LHCN-M2 (cell line): ENCODE data around the gene ANKRD13B. TPM values are rescaled to one million over a fixed set of nuclear protein-coding genes. Genes with fewer than 3 reads are reported as not detected.

Experiments used
- DNase-seq: peaks from one replicate; pipeline ENCODE4 v3.0.0-alpha.2; 2012; ENCODE audit warnings: low read depth
- total RNA-seq: library from RNA; depleted of rRNA; stranded (reverse); fragments of >200 nt; gene quantifications from 2 replicates; pipeline ENCODE4 v1.2.3, GENCODE V29; 2014

The ANKRD13B gene
- total RNA-seq, 1 experiment from 2014 or later, result 16.2 TPM

DNA sequence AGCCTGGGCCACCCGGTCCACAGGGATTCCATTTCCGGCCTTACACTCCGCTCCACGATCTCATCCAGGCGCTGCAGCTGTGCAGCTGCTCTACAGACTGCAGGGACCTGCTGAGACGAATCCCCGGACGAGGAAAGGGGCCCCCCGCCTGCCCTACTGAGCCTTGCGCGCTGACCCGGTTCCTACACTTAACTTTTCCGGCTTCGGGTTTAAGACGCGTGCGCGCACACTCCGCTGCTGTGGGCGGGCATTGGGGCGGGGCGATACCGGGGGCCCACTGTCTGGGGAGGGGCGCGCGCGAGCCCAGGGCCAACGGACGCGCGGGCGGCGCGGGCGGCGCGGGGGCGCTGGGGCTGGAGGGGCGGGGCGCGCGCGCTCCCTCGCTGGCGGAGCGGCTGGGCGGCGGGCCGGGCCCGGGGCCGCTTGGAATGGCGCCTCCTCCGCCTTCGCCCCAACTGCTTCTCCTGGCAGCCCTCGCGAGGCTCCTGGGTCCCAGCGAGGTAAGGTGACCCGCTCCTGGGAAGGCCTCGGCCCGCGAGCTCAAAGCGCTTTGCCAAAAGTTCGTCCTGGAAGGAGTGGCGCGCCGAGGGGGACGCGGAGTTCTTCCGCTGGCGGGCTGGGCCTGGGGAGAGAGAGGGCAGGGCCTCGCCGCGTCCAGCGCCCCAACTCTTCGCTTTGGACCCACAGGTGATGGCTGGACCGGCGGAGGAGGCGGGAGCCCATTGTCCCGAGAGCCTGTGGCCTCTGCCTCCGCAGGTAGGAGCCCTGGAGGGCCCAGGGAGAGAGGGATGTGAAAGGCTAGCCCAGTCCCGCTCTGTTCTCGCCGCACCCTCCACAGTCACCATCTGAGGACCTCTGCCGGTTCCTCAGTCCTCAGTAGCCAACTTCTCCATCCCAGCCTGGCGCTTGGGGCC is 24.3 kb upstream of the ANKRD13B start, which contains the start of gene TP53I13:
TSS of gene TP53I13 (plus strand) at position 371 of the 914 bp plus-strand sequence. CDS start at position 429, 58 bp downstream.
- DNase-seq, result peak; percentile 83

DNA sequence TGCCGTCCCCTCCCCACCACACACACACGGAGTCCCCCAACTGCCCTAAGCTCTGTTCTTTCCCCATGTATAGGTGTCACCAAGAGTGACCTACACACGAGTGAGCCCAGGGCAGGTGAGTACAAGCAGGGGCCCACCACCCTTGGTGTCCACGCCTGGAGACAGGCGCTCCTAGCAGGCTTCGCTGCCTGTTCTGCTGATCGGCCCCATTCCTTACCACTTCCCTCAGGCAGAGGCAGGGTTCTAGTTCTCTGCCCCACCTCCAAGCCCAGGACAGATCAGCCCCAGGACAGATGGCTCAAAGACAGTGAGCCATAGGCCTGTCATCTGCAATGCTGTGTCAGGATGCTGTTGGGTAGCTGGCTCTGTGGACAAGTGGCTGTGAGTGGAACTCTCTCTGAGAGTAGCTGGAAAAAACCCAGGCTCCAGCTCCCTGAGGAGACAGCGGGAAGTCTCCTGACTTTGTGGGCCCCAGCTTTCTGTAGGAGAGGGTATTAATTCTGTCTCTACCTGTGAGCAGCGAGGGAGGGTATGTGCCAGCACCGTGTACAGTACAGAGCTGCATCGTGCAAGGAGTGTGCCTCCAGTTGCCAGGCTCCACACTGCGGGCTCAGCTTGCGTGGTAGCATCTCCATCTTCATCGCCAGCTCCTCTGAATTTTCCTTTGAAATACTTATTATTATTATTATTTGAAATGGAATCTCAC is 23.5 kb upstream of the ANKRD13B start:
- DNase-seq, result peak; percentile 49

DNA sequence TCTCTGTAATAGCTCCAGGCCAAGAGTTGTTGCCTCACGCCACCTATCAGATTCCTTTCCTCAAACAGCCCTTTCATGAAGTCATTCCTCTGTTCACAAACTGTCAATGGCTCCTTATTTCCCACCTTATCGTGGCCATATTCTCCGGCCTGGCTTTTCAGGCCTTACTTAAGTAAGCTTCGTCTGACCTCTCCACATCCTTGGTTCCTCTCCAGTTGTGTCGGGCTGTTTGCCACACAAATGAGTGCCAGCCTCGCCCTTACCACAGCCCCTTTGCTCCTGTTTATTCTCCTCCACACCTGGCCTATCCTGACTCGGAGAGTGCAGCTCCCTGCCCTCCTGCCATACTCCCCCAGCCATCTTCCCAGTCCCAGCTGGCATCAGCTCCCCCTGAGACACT is 22.4 kb upstream of the ANKRD13B start:
- no peak for DNase-seq

DNA sequence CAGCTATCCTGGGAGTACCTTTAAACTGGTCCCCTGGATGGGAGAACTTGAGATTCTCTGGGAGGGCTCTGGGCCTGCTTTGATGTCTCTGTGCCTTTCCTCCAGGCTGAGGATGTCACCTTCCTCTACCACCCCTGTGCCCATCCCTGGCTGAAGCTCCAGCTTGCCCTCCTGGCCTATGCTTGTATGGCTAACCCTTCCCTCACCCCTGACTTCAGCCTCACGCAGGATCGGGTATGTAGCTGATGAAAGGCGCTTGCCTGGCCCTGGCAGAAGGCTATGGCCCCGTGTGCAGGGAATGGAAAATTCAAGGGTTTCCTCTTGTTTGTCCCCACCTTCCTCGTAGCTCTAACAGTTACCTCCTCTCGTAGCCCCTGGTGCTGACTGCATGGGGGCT is 21.4 kb upstream of the ANKRD13B start:
- no peak for DNase-seq

DNA sequence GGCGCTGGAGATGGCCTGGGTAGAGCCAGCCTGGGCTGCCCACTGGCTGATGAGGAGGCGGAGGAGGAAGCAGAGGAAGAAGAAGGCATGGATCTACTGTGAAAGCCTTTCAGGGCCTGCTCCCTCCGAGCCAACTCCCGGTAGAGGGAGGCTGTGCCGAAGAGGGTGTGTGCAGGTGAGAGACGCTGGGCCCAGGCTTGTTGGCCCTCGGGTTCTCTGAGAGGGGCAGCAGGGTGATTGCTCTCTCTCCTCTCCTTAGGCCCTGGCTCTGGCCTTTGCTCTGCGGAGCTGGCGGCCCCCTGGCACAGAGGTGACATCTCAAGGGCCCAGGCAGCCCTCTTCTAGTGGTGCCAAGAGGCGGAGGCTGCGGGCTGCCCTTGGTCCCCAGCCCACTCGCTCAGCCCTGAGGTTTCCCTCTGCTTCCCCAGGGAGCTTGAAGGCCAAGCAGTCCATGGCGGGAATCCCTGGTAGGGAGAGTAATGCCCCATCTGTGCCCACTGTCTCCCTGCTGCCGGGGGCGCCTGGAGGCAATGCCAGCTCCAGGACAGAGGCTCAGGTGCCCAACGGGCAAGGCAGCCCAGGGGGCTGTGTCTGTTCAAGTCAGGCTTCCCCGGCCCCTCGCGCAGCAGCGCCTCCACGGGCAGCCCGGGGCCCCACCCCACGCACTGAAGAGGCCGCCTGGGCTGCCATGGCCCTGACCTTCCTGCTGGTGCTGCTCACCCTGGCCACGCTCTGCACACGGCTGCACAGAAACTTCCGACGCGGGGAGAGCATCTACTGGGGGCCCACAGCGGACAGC is 20.9 kb upstream of the ANKRD13B start:
- DNase-seq, result no peak

DNA sequence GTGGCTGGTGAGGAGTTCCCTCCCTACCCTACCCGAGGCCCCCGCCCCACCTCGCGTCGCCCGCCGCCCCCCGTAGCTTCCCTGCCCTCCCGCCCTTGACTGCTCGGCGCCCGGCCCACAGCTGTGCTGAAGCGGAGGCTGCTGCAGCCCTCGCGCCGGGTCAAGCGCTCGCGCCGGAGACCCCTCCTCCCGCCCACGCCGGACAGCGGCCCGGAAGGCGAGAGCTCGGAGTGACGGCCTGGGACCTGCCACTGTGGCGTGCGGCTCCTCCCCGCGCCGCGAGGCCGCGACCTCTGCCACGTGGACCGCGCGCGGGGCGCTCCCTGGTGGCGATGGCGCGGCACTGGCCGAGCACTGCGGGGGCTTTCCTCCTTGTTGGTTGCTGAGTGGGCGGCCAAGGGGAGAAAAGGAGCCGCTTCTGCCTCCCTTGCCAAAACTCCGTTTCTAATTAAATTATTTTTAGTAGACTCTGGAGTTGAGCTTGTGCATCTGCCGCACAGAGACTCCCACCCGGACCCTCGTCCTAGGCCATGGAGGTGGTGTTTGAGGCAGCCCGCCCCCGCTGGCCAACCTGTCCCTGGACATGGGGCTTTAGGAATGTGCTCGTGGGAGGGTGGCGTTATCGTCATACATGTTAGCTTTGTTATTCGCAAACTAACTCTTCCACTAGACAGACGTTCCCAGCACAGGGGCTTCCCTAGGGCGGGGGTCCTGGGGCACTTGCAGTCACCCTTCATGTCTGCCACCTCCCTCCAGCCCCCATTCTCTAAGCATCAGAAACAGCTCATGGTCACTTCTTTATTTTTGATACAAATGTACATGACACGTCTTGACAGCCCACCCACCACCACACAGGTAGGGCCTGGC is 20.0 kb upstream of the ANKRD13B start:
- no peak for DNase-seq

DNA sequence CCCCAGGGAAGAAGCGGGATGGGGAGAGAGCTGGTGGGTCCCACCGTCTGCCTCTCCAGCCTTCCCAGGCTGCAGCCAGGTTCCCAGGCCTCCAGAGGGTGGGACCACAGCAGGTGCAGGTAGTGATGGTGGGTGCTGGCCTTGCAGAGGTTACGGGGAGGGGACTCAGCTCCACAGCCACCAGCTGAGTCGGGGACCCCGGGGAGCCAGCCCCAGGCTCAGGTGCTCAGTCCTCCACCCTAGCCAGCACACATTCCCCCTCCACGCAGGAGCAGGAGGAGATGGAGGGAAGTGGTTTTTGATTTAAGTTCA is 19.4 kb upstream of the ANKRD13B start:
- no peak for DNase-seq

DNA sequence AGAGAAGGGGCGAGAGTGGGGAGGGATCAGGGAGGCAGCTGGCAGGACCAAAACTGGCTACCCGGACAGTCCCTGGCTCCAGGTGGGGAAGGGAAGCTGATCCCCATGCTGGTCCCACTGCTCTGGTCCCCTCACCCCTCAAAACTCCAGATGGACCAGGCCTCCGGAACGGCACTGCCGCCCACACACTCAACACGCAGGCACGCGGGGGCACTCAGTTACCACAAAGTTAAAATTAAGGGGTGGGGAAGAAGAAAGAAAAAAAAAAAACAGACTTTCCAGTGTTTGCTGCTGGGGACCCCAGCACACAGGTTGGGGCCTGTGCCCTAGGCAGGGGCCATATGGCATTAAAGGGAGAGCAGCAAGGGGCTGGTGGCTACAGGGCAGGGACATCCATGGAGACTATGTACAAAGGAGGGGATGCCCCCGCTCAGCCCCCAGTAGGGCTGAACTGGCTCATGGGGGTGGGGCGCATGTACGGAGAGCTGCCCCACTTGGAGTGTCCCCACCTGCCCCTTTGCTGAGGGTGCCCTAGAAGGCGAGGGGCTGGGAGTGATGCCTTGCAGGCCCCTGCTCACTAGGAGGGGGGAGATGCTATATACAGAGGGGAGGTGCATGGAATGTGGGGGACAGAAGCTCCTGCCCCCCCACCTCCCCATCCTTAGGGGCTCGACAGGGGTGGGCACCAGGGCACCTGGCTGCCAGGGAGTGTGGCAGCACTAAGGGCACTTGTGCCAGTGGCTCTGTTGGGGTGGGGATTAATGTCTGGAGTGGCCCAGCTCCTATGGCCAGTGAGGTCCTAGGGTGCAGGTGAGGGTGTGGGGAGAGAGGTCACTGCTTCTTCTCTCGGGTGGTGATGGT is 18.8 kb upstream of the ANKRD13B start:
- DNase-seq, result no peak

DNA sequence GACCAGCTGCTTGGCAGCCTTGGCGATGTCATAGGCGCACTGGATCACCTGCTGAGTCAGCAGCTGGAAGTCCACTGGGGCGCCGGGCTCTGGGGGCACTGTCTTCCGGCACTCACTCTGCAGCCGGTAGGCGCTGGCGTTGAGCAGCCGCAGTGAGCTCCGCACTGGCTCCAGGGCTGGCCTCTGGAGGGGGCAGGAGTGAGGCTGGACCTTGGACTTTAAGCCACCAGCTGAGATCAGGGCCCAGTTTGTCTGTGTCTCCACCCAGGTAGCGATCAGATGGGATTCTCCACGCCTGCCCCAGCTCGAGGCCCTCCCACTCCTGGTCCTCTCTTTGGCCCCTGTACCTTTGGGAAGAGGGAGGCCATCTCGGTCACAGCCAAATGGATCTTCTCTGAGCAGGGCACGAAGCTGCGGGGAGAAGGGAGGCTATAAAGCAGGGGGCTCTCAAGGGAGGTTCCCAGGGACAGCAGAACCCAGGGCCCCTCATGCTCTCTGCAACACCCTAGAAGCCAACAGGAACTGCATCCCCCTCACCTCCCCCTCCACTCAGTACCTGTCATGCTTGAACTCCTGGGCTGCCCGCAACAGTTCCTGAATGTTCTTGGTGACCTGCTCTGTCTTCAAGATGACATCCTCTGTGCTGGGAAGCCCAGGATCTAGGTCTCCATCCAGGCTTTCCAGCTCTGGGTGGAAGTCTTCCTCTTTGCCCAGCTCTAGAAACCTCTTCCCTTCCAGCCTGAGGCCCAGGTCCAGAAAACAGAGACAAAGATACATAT is 18.0 kb upstream of the ANKRD13B start:
- DNase-seq, result no peak

DNA sequence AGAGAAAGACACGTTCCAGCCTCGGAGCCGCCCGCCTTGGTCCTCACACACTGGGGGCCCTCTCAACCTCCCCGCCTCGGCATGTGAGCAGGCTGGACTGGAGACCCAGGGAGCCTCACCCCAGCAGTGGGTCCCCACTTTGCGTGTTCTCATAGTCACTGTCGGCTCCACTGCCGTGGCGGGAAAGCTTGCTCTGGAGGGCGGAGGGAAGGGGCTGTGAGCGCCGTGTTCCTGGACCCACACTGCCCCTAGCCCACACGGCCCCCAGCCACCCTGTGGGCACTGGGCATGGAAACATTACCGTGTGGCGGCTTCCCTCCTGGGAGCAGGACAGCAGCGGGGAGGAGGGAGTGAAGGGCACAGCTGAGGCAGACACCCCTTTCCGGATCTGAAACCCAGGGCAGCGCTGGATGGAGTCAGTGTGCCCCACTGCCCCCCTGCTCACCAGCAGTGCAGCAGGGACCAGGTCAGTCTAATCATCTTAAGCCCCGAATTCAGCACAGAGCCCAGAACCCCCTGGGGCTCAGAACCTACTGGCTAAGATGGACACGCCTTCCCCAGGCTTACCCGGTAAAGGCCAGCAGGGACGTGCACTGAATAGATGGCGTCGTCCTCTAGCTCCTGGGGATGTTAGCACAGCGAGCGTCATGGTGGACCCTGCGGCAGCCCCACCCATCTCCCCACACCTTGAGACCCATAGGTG is 17.3 kb upstream of the ANKRD13B start:
- DNase-seq, result no peak

DNA sequence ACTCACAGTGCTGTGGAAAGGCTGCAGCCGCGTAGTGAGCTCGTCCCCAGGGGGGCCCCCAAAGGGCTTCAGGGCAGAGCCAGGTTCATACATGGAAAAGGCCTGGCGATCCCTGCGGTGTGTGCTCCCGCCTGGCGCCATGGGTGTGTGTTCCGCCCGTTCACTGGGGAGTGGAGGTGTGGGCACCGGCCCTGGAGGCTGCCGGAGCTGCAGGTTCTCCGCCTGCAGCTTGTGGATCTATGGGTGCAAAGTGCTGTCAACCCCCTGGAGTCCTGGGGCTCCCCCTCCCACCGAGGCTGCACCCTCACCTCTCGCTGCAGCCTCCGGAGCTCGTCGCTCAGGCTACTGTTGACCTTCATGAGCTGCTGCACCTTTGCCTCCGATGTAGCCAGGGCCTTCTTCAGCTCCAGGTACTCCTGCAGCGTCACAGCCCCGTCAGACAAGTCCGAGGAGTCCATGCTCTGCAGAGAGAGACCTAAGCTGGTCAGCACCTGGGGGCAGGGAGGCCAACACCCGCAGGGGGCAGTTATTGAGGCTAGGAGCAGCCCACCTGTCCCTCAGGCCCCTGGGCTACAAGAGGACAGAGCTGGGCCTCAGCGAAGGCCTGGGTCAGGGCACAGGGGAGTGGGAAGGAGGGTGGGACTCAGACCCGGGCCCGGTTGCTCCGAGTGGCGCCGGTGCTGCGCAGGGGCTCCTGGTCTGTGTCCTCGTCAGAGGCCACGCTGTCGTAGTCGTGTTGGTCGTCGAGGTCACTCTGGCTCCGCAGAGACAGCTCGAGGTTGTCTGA is 16.5 kb upstream of the ANKRD13B start:
- DNase-seq, result no peak

DNA sequence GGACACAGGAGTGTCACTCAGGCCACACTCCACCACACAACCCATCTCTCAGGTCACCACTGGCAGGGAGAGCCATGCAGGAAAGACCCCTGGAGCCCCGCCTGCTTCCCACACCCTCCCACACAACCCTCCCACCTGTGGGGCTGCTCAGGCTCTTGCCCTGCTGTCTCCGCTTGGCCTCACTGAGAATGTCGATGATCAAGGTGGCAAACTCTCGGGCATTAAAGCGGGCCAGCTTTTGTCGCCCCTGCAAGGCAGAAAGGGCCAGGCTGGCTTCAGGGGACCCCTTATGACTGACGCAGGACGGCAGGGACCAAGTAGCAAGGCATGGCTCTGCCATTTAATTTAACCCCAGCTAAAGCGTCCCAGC is 15.9 kb upstream of the ANKRD13B start:
- DNase-seq, result no peak

DNA sequence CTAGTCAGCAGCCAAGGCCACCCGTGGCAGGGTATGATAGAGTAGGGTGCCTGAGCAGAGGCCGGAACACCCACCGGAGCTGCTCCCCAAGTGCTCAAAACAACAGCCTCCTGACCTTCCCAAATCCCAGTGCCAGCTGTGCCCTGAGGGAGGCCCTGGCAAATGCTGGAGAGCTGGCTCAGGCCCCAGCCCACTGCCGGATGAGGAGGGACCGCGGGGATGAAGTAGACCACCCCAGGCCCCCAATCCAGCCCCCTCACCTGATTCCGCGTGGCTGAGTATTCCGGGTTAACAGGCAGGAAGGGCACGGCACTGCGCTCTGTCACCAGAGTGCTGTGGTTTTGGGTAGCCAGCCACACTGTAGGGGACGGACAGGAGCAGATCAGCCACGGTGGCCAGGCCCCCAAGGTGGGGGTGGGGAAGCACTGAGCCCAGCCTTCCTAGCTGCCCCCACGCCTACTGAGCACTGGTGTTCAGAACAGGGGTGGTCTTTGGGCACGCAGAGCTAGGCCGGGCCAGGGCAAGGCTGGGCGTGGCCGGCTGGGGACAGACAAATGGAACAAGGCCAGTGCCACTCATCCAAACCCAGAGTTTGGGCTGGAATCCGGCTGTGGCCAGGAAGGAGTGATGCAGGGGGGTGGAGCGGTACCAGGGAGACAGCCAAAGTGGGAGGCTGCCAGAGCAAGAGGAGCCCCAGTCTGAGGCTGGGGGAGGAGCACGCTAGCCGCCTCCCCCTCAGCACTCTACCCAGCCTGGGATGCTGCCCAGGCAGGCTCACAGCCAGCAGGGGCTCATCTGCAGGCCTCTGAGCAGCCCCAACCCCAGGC is 15.3 kb upstream of the ANKRD13B start:
- DNase-seq, result no peak

DNA sequence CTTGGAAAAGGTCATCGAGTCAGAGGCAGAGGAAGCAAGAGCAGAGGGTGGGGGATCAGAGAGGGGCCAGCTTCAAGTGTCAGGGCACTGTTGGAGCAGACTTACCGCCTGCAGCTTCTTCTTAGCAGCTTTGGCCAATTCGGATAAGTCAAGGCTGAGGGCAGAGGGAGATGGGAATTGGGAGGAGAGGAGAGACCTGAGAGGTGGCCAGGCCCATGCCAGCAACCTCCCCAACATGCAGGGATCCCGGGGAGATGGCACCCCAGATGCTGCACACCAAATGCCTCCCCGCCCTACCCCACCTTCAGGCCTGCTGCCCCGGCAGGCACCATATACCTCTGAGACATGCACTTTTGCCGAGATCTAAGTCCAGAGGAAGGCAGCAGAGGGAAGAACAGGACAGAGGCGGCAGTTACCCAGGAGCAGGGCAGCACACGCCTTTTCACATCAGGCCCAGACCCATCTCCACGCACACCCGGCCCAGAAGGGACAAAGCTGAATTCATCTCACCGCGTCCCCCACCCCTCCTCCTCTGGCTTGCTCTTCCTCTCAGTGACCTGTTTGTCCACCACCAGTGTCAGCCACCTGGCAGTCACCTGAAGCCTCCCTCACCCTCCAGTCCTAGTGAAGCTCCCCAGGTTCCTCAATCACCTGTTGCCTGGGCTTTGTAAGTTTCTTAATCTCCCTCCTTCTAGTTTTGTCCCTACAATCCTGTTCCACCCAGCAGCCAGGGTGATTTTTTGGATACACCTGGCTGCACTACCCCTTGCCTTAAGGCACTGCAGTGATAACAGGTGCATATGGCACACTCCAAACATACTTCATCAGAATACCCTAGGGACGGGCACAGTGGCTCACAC is 14.1 kb upstream of the ANKRD13B start:
- DNase-seq, result no peak

DNA sequence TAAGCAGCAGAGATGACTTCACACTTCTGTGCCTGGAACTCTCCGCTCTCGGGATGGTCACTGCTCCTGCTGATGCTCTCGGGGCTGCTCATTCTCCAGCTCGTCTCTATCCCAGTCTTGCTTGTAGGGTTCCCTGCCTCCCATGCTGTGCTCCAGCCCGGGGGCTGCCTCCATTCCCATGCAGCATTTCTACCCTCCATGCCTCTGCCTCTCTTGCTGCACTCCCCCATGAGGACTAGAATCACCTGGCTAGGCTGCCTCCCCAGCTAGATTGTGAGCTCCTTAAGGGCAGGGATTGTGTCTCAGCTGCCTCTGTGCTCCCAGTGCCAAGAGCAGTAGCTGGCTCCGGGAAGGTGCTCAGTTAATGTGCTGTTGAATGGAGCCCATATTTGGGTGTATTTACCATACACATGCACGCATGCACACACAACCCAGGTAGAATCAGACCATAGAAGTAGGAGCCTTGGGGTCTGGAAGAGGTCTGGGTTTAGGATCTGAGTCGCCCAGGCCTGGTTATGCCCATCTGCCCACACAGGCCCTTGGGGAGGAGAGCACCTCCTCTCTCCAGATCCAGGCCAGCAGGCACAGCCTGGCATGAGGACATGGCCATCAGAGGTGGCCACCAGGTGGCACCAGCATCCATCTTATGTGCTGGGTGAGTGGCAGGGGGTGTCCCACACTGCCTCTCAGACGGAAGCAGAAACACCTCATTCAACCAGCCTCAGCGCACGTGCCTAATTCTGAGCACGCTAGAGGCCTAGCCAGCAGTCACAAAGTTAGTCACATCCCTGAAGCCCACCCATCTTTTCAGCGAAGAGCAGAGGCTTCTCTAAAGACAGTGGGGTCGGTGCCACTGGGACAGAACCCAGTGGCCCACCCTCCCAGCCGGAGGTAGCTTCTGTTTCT is 12.8 kb upstream of the ANKRD13B start:
- peak; percentile 75 for DNase-seq
